ENCODE results near the gene TEX22.

- TF ChIP-seq, protein P1, sequence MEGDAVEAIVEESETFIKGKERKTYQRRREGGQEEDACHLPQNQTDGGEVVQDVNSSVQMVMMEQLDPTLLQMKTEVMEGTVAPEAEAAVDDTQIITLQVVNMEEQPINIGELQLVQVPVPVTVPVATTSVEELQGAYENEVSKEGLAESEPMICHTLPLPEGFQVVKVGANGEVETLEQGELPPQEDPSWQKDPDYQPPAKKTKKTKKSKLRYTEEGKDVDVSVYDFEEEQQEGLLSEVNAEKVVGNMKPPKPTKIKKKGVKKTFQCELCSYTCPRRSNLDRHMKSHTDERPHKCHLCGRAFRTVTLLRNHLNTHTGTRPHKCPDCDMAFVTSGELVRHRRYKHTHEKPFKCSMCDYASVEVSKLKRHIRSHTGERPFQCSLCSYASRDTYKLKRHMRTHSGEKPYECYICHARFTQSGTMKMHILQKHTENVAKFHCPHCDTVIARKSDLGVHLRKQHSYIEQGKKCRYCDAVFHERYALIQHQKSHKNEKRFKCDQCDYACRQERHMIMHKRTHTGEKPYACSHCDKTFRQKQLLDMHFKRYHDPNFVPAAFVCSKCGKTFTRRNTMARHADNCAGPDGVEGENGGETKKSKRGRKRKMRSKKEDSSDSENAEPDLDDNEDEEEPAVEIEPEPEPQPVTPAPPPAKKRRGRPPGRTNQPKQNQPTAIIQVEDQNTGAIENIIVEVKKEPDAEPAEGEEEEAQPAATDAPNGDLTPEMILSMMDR (IDR thresholded peaks at IDR 0.05) = no peak
- TF ChIP-seq POLR2A (IDR thresholded peaks at IDR 0.05) = no peak
Measured at GRCh38 chr14:105358943-105359342, 39.4 kb upstream of the TEX22 start.
